GM19467 (cell line): Measurements from ENCODE around the gene SPACA9.

ENCODE experiments used
- ATAC-seq: cut with Tn5 transposase; IDR thresholded peaks from one replicate; pipeline ENCODE4 v1.9.1; 2021; ENCODE audit warnings: mild to moderate bottlenecking, moderate library complexity; ENCODE audit not compliant: unreplicated experiment

The SPACA9 gene

DNA sequence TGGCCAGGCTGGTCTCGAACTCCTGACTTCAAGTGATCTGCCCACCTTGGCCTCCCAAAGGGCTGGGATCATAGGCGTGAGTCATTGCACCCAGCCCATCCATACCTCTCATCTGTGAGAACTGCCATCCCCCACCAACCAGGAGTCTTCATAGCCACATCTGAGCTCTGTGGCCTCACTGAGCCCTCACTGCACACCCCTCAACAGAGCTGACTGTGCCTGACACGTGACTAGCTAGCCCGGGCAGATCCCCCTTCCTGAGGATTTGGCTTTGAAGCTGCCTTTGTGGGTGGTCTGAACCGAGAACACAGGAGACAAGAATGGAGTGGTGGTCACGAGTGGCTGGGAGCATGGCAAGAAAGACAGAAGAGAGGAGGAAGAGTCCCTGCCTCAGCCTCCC is 16.2 kb upstream of the SPACA9 start:
- ATAC-seq, result no peak

DNA sequence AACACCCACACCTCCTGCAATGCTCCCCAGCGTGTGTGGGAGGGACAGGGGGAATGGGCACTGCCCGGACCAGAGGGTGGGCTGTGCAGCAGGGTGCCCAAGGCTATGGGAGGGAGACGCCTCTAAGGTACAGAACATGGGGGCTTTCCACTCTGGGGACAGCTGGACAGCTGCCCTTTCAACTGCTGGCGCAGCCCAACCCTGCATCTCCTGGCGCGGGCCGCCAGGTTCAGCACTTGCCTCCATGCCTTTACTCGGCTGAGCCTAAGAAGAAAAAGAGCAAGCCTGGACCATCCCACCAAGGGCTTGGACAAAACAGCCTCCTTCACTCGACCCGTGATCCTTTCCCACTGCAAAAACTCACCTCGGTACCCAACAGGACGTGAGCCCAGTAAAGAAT is 15.6 kb upstream of the SPACA9 start:
- ATAC-seq, result no peak

DNA sequence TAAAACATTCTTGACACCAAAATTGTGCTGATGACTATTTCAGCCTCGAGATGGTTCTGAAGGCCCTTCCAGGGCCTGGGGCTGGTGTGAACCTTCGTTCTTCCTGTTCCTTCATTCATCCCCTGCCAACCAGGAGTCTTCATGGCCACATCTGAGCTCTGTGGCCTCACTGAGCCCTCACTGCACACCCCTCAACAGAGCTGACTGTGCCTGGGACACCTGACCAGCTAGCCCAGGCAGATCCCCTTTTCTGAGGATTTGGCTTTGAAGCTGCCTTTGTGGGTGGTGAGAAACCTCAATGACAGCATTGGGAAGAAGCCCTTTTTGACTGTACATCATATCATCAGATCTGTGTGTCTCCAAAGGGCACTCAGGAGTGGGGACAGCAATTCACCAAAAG is 14.4 kb upstream of the SPACA9 start:
- ATAC-seq, result no peak

DNA sequence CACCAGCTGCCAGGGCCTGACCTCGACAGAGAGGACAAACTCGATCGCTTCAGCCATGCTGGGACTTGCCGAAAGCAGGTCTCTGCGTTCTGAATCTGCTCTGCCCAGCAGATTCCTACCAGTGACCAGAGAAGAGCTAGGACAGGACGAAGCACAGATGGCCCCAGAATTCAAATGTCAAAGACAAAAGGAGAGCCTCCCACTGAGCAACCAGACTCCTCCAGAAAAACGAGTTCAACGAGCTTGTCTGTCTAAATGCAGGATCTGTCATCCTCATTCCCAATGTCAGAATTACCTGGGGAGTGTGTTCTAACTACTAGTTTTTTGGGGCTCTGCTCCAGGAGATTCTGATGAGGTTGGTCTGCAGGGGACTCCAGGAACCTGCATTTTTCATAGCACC is 14.0 kb upstream of the SPACA9 start:
- no peak for ATAC-seq

DNA sequence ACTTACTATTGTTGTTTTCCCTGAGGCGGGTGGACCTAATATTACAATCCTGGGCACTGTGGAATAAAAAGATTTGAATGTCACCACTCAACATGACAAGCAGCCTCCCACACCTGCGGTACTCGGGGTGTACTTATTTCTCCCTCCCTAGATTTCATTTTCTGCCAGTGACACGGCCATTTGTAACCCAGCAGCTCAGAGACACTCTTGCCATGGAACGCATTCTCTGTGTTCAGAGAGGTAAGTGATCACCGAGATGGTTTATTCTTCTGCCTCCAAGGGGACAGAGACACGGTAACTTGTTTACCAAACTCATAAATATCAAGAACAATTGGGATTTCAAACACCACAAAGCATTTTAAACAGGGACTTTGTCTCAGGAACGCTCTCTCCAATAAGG is 11.8 kb upstream of the SPACA9 start:
- ATAC-seq, result no peak

DNA sequence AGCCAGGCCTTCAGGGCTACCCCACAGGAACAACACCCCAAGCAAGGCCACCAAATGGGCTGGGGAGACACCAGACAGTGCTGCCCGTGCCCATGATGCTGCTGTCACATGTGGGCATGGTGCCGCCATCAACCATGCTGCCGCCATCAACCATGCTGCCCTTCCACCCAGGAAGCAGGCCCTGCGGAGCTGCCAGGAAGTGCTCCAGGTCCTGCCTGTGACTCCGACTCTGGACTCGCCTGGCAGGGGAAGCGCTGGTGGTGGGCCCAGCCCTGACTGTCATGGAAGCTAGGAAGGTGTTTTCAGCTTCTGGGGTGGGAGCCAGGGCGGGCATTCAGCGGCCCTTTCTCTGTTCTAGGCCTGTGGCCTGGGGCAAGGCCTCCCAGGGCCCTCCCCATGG is 9.4 kb upstream of the SPACA9 start:
- no peak for ATAC-seq

DNA sequence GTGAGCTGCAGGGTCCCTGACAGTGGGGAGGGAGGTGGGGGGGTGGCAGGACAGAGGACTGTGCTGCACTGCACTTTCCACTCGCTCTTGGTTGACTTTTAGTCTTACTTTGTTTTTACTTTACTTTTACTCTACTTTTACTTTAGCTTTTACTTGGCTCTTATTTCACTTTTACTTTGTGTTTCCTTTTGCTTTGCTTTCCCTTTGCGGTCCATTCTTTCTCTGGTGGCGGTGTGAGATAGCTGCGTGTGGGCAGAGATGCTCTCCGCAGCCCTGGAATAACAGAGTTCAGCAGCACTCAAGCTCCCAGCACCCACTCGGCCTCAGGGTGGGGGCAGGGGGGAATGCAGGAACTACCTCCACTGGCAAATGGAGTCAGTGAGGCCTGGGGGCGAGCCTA is 5.3 kb upstream of the SPACA9 start:
- no peak for ATAC-seq

DNA sequence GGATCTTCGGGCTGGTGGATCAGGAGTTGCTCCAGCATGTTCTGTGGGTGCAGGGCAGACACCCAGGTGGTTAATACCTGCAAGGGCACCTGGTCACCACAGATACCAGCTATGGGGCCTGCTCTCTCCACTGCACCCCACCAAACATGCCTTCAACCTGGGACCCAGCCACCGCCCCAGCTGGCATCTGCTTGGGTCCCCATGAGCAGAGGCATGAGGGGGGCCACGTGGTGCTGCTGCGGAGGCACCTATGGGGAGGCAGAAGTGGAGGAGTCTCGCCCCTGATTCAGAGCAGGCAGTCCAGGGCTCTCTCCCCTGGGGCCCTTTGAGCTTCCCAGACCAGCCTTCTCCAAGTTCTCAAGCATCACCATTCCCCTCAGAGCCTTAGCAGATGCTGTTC is 3.5 kb upstream of the SPACA9 start:
- ATAC-seq, result no peak

DNA sequence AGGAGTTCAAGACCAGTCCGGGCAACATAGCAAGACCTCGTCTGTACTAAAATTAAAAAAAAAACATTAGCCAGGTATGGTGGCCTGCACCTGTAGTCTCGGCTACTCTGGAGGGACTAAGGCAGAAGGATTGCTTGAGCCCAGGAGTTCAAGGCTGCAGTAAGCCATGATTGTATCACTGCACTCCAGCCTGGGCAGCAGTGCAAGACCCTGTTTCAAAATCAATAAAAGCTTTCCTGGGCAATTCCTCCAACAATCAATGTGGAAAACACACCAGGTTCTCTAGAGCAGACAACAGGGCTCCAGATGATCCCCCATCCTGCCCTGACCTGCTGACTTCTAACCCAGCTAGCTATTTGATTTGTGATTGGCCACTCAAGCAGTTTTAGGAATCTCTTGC is 1.8 kb upstream of the SPACA9 start:
- no peak for ATAC-seq

DNA sequence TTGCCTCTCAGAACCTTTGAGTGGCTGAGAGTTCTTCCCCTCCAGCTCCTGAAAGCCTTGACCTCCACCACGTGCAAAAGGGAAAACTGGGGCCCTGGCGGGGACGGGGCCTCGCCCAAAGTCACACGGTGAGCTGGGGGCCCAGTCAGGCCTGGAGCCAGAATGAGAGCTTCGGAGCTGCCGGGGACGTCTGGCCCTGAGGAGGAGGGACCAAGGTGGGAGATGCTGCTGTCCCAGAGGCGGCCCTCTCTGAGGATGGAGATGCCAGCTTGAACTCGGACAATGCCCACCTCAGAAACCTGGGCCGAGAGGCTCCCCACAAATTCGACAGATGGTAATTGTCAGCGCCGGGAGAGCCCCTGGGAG is 1.3 kb upstream of the SPACA9 start:
- ATAC-seq, result no peak

DNA sequence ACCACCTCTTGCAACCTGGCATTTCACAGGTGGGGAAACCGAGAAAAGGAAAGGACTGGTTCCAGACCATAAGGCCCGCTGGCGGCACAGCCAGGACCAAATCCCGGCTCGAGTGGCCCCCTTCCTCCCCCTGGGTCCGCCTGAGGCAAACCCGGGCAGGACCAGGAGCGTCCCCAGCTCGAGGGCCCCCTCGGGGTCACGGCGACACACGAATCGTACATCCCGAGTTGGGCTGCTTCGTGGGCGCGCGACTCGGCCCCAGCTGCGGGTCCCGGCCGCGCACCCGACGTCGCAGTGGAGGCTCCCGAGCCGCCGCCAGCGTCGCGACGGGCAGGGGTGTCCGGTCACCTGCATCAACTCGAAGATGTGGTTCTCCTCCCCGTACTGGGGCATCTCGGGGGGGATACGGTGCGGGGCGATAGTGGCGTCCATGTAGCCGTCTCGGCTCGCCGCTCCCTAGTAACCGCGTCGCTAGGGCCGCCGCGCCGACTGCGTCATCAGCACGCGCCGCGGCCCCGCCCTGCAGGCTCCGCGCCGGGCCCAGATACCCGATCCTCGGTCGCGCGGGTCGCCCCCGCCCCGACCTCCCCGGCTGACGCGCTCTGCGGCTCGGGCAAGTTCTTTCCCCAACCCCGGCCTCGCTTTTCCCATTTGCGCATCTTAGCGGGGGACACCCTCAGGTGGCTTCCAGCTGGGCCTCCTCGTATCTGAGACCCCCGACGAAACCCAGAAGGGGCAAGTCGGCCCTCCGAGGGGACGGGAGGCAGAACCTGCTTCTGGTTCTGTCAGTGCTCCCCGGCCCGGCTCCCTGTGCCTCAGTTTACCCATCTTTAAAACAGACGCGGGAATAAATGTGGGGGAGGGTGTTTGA is 639 bp upstream of the SPACA9 start, which contains the start of gene AK8:
Gene AK8 (minus strand): TSS at position 461 of the 871 bp plus-strand sequence. CDS start 29 bp downstream, at position 432.
- peak; percentile 48 for ATAC-seq

DNA sequence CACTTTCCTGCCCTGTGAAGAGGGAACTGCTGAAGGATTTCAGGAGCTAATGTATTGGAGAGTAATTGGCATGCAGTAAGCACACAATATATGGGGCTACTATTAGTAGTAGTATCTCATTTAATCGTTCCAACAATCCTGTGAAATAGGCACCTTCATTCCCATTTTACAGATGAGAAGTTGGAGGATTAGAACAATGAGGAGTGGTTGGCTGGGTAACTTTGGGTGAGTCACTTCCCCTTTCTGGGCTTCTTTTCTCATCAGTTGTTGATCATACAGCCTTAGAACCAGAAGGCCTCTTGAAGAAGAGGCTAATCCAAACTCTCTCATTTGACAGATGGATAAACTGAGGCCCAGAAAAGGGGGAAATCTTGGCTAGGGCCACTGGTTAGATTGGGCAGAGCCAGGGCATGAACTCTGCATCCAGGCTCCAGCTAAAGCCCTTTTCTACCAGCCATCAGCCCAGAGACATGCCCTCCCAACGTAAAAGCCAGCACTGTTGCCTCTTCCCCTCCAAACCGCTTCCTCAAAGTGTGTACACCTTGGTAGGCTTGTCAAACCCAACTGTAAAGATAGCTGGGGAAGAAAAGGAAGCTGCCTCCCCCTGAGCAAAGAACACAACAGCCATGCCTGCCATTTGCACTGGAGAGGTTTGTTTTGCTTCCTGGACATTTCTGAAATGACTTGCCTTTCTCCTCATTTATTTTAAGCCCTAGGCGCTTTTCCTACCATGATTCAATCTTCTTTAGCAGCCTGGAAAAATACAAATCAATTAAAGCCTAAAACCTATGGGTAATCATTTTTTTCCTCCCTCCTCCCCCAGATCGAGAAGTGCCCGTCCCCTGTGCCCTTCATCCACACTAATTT is 992 bp downstream of the SPACA9 start:
- no peak for ATAC-seq

DNA sequence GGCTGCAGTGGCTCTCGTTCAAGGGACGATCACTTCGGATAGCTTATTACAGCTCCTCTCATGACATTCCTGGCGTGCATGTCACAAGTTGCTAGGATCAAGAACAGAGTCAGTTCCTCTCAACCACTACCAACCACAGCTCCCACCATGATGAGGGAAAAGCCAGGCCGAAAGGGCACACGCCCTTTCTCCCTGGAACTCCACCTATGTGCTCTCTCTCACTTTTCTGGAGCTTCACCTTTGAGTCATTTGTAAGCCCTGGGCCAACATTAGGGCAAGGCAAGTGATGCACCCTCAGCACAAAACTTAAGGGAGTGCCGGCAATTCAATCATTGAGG is 1.6 kb downstream of the SPACA9 start:
- no peak for ATAC-seq

DNA sequence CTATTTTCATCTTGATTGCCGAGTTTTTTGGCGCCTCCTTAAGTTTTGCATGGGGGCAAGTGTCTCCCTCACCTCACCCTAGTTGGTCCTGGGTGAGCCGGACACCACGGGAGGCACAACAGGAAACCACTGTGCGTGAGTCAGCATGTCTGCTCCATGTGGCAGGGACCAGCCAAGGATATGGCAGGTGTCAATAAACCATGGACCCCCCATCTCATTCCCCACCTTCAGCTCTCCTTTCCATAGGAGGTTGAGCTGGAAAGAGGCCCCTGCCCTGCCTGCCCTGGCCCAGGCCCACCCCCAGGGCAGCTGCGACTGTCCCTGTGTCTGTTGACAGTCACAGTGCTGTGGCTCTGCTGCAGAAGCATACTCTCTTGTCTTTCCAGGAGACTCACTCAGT is 3.1 kb downstream of the SPACA9 start:
- no peak for ATAC-seq

DNA sequence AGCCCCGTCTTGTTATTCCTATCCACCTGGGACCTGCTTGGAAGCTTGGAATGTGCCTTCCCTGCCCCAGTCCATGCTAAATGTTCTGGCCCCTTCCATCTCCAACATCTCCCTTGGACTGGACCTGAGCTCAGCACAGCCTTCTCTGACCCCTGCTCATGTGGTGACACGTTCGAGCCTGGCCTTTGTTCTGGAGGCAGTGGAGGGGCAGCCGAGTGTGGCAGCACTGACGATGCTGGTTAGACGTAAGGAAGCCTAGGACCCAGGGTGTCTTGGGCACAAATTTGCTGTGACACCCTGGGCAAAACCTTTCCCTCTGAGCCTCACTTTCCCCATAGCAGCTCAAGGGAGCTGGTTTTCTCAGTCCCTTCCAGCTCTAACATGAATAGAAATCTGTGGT is 3.9 kb downstream of the SPACA9 start:
- ATAC-seq, result no peak

DNA sequence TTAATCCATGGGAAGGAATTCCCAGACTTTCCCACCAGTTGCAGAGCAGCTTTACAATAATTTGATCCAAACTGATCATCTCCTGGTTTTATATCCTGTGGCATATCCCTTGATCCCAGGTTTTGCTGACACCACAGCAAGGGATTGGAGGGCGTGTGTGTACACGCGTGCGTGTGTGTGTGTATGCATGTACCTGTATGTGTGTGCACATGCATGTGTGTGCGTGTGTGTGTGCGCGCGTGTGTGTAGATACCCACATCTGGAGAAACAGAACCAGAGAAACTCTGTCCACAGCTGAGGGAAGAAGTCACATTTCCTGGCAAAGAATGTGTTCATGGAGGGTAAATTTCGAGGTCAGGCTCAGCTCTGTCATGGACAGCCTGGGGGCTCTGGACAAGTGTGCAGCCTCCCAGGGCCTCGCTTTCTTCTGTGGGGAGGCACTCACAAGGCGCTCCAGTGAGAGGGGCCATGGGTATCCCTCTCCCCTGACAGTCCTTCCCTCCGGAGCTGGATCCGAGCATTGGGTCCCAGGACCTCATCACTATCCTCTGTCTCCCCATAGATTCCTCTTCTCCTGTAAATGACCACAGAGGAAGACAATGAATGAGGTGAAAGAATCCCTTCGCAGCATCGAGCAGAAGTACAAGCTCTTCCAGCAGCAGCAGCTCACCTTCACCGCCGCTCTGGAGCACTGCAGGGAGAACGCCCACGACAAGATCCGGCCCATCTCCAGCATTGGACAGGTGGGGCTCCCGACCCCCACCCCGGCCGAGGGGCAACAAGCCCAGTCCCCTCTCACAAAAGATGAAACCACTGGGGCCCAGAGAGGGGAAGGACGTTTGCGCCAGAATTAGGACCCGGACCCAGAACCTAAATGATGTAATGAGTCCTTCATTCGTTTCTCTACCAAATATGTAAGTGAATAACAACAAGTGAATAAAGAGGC is 4.9 kb downstream of the SPACA9 start:
- no peak for ATAC-seq

DNA sequence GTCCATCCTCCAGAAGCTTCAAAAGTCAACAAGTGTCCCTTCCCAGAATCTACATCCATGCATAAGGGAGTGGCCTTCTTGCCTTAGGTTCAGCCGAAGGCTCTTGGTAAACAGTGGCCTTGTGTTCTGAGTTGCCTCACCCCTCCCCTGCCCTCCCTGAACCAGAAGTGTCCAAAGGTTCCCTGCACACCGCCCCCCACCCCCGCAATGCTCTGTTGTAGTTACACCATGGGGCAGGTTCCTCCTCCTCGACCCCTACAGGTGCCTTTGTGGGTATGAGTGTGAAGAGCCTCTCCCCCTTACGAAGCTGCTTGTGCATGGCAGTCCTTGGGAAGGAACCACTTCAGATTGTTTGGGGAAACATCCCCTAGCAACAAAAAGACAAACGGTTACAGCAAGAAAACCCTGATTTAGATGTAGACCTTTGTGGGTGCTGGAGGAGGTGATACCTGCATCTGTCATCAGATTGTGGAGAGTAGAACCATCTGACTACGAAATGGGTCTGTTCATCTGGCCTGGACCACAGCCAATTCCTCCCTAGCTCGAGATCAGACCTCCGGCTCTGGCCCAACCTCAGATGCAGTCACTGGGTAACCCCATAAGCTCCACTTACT is 7.1 kb downstream of the SPACA9 start:
- ATAC-seq, result no peak

DNA sequence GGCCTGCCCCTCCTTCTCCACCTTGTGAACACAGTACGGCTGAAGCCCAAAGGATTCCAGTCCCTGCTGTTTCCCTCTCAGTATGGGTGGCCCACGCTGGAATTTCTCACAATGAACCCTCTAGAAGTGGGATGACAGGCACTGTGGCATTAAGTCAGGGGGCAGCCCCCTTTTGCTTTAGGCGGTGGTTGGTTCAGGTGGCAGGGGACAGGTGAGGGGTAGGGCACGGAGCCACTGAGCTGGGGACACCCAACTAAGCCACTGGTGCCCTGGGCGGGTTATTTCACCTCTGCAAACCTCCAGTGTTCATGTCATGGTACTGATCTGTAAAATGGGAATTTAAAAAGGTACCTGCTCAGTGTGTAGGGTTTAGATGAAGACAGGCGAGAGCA is 7.6 kb downstream of the SPACA9 start:
- ATAC-seq, result no peak

DNA sequence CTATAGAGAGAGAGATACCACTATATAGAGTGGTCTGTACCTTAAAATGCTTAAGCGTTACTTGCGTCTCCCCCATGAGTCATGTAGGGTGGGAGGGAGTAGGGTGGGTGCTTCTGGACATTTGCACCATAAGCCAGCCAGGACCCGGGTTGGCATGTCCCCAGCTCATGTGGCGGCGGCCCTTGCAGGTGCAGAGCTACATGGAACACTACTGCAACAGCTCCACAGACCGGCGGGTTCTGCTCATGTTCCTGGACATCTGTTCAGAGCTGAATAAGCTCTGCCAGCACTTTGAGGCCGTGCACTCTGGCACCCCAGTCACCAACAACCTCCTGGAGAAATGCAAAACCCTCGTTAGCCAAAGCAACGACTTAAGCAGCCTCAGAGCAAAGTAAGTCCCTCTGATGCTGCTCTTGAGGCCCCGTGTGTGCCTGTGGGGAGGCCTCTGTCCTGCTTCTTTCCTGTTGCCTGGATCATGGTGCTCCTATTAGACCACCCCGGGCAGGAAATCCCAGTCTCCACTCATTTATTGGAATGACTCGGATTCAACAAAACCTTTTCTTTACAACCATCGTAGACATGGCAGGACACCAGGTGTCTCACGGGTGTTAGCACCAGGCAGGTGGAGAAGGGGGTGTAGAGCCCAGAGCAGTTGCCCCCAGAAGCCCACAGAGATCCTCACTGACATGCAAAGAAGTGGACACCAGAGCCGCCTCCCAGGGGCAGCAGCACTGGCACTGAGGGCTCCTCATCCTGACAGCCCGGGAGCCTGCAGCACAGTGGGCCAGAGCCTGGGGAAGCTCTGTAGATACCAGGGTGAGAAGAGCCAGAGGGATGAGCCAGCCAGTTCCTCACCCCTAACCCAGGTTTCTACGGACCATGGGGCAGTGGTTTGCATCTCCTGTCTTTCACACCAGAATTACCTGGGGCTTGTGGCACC is 8.8 kb downstream of the SPACA9 start:
- no peak for ATAC-seq

DNA sequence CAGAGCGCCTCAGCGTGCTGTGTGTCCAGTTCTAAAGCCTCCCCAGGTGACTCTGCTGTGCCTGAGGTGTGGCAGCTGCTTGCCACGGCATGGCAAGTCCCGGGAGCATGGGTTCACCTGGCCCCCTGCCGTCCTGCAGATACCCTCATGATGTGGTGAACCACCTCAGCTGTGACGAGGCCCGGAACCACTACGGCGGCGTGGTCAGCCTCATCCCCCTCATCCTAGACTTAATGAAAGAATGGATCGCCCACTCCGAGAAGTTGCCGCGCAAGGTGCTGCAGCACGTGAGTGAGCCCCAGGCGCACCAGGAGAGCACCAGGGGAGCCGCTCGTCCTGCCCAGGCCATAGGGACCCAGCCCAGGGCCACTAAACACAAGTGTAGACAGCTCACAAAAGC is 9.5 kb downstream of the SPACA9 start:
- no peak for ATAC-seq
